ENCODE results near the gene C15orf39. TPM values are rescaled to one million over a fixed set of nuclear protein-coding genes. Genes with fewer than 3 reads are reported as not detected.

The C15orf39 gene
- total RNA-seq, 3 donors from 2014 or later (not counting 1 experiment from before 2014, with no cell fraction given) = 63.5 to 89.2 (median 70.1) TPM

DNA sequence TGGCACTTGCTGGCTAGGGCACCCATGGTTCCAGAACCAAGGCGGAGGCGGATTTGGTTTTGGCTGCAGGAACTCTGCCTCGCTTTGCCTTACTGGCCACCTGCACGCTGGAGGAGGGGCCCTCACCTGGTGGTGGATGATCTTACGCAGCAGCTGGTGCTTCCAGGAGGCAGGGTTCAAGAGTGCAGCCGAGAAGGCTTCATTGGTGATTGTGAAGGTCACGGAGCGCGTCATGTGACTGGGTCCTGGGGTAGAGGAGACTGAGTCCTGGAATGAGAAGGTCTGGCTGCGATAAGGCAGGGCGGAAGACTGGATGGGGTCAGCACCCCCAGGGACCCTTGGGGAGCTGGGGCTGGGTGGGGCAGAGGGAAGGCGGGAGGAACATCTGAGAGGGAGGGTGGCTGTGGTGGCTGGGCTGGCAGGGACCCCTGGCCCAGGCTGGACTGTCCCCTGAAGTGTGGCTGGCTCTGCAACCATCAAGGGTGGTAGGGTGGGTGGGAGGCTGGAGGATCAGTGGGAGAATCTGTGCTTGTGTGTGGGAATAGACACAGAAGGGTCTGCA is 30.7 kb downstream of the C15orf39 start:
- no peaks in the 10 kb centered on the region for H3K4me1 Mint-ChIP-seq
- TF ChIP-seq, protein P1, sequence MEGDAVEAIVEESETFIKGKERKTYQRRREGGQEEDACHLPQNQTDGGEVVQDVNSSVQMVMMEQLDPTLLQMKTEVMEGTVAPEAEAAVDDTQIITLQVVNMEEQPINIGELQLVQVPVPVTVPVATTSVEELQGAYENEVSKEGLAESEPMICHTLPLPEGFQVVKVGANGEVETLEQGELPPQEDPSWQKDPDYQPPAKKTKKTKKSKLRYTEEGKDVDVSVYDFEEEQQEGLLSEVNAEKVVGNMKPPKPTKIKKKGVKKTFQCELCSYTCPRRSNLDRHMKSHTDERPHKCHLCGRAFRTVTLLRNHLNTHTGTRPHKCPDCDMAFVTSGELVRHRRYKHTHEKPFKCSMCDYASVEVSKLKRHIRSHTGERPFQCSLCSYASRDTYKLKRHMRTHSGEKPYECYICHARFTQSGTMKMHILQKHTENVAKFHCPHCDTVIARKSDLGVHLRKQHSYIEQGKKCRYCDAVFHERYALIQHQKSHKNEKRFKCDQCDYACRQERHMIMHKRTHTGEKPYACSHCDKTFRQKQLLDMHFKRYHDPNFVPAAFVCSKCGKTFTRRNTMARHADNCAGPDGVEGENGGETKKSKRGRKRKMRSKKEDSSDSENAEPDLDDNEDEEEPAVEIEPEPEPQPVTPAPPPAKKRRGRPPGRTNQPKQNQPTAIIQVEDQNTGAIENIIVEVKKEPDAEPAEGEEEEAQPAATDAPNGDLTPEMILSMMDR (IDR thresholded peaks at IDR 0.05) = no peak
- H3K27me3 Mint-ChIP-seq (ENCODE audit: low read depth in 2 of 2) = peaks cover 0 to 5% of the 10 kb centered on the region in 2 donors
- ATAC-seq (no peak), DNase-seq (no peak)
- WGBS (ENCODE audit: insufficient coverage) = 92% methylated on average over 12 of the region's 12 CpGs
- intact Hi-C loops (cut with micrococcal nuclease) = no loop called here
- Histone ChIP-seq H3K4me1 (ENCODE audit: control insufficient read depth, insufficient read depth, low read length) (no peaks in the 10 kb centered on the region), H3K27me3 (ENCODE audit: control insufficient read depth, insufficient read depth, low read length) (no peaks in the 10 kb centered on the region), H3K27ac (ENCODE audit: low read length) (no peak overlapping the region), H3K4me3 (ENCODE audit: low read length) (no peak overlapping the region), H3K36me3 (ENCODE audit: control insufficient read depth, insufficient read depth, low read length) (no peaks in the 10 kb centered on the region), H3K9me3 (ENCODE audit: control insufficient read depth, insufficient read depth, low read length) (no peaks in the 10 kb centered on the region)
- no peaks in the 10 kb centered on the region for H3K9me3 Mint-ChIP-seq
- H3K36me3 Mint-ChIP-seq = no peaks in the 10 kb centered on the region
- H3K4me3 Mint-ChIP-seq = no peak overlapping the region
- no peak overlapping the region for H3K27ac Mint-ChIP-seq

DNA sequence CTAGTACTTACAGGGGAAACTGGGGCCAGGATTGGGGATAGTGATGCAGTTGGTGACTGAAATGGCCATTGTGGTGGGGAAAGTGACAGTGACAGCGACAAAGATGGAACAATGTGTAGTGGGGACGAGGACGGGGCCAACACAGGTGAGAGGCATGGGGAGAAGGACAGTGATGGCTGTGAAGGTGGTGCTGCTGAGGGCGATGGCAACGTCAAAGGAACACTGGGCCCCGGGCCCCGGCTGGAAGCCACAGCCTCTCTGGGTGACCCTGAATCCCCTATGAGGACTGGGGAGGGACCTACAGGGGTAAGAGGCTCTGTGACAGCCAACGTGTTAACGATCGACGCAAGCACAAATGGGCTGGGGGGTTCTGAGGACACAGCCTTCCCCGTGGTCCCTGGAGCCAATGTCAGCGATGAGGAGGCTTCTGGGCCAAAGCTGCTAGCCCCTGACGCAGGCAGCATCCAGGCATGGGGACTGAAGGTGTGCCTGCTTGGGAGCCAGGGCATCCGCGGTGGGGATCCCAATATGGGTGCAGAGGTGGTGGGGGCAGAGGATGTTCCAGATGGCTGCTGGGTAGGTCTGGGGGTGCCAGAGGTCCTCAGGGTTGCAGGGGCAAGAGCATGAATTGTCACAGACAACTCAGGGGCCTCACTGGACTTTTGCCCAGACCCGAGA is 31.3 kb downstream of the C15orf39 start:
- intact Hi-C loops (cut with micrococcal nuclease) = no loop called here
- no peak overlapping the region for H3K27ac Mint-ChIP-seq
- Histone ChIP-seq H3K27me3 (ENCODE audit: control insufficient read depth, insufficient read depth, low read length) (no peaks in the 10 kb centered on the region), H3K4me1 (ENCODE audit: control insufficient read depth, insufficient read depth, low read length) (no peaks in the 10 kb centered on the region), H3K27ac (ENCODE audit: low read length) (no peak overlapping the region), H3K9me3 (ENCODE audit: control insufficient read depth, insufficient read depth, low read length) (no peaks in the 10 kb centered on the region), H3K4me3 (ENCODE audit: low read length) (no peak overlapping the region), H3K36me3 (ENCODE audit: control insufficient read depth, insufficient read depth, low read length) (no peaks in the 10 kb centered on the region)
- no peak overlapping the region for H3K4me3 Mint-ChIP-seq
- WGBS (ENCODE audit: insufficient coverage) = 90% methylated on average over 17 of the region's 17 CpGs
- H3K36me3 Mint-ChIP-seq = no peaks in the 10 kb centered on the region
- H3K4me1 Mint-ChIP-seq = no peaks in the 10 kb centered on the region
- H3K27me3 Mint-ChIP-seq (ENCODE audit: low read depth in 2 of 2) = peaks cover 0 to 5% of the 10 kb centered on the region in 2 donors
- DNase-seq (no peak), ATAC-seq (no peak)
- TF ChIP-seq, protein P1 (IDR thresholded peaks at IDR 0.05) = no peak
- no peaks in the 10 kb centered on the region for H3K9me3 Mint-ChIP-seq

DNA sequence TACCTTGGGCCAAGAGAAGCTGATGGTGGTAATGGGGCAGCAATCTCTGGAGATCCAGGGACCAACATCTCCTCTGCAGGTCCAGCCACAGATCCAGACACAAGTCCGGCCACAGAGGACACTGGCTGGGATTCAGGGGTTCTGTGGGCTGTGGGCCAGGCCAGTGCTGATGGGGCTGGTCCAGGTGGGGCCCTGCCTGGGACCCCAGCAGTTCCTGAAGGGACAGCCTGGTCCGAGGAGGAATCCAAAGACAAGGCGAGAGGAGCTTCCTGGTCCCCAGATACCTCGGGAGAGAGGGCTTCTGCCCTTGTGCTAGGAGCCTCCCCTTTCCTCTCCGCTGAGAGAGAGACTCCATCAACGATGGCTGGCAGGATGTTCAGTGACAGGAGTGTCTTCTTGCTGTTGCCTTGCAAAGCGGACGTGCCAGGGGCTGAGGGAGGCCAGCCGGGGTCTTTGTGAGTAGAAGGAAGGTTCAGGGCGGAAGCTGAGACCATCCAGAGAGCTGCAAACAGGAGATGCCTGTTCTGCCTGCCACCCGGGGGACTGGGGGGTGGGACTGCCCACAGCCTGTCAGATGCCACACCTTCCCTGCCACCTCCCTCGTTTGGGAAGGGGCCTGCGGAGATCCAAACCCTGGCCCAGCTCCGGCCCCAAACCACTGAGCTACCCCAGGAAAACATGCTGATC is 32.0 kb downstream of the C15orf39 start:
- Mint-ChIP-seq H3K27me3 (ENCODE audit: low read depth in 2 of 2) (peaks cover 1 to 5% of the 10 kb centered on the region in 2 donors), H3K9me3 (no peaks in the 10 kb centered on the region), H3K27ac (no peak overlapping the region), H3K4me3 (no peak overlapping the region), H3K36me3 (no peaks in the 10 kb centered on the region), H3K4me1 (no peaks in the 10 kb centered on the region)
- Histone ChIP-seq H3K4me3 (ENCODE audit: low read length) (no peak overlapping the region), H3K4me1 (ENCODE audit: control insufficient read depth, insufficient read depth, low read length) (no peaks in the 10 kb centered on the region), H3K27ac (ENCODE audit: low read length) (no peak overlapping the region), H3K9me3 (ENCODE audit: control insufficient read depth, insufficient read depth, low read length) (no peaks in the 10 kb centered on the region), H3K36me3 (ENCODE audit: control insufficient read depth, insufficient read depth, low read length) (no peaks in the 10 kb centered on the region), H3K27me3 (ENCODE audit: control insufficient read depth, insufficient read depth, low read length) (no peaks in the 10 kb centered on the region)
- WGBS (ENCODE audit: insufficient coverage) = 73% methylated on average over 14 of the region's 14 CpGs
- ATAC-seq (no peak), DNase-seq (no peak)
- TF ChIP-seq, protein P1 (IDR thresholded peaks at IDR 0.05) = no peak
- intact Hi-C loops (cut with micrococcal nuclease) = no loop called here
